Karpas-422 (cell line): ENCODE measurements around the gene ATF5. TPM values are rescaled to one million over a fixed set of nuclear protein-coding genes. Genes with fewer than 3 reads are reported as not detected.
"Not testable (repeated sequence)": the region's sequence is repeated elsewhere in the genome, so short reads cannot be mapped to it uniquely, and the experiment has no call there.

Source experiments
- DNase-seq: peaks from one replicate; pipeline ENCODE4 v3.0.0-alpha.2; 2015
- H2AFZ ChIP-seq: fragments of 200-600 bp; sonication (generic); 2 replicates; pipeline ENCODE4 v1.6.1; 2014; ENCODE audit warnings: antibody characterized with exemption, low read length, mixed read lengths
- H3K27ac ChIP-seq: fragments of 200-600 bp; sonication (generic); 2 replicates; pipeline ENCODE4 v1.5.1; 2014; ENCODE audit warnings: mild to moderate bottlenecking, low read length, moderate library complexity
- H3K27me3 ChIP-seq: fragments of 200-600 bp; sonication (generic); 2 replicates; pipeline ENCODE4 v1.6.1; 2014; ENCODE audit warnings: low read length, mixed read lengths
- H3K36me3 ChIP-seq: fragments of 200-600 bp; sonication (generic); 2 replicates; pipeline ENCODE4 v1.6.1; 2014; ENCODE audit warnings: low read length, mixed read lengths; ENCODE audit not compliant: insufficient read depth
- H3K4me1 ChIP-seq: fragments of 200-600 bp; sonication (generic); 2 replicates; pipeline ENCODE4 v1.6.1; 2014; ENCODE audit warnings: mild to moderate bottlenecking, low read length, mixed read lengths
- H3K4me2 ChIP-seq: fragments of 200-600 bp; sonication (generic); 2 replicates; pipeline ENCODE4 v1.6.1; 2014; ENCODE audit warnings: low read length, low read depth, mild to moderate bottlenecking; ENCODE audit not compliant: poor library complexity, severe bottlenecking
- H3K4me3 ChIP-seq: fragments of 200-600 bp; sonication (generic); 2 replicates; pipeline ENCODE4 v1.5.1; 2014; ENCODE audit warnings: mild to moderate bottlenecking, antibody characterized with exemption, low read length, mixed read lengths
- H3K79me2 ChIP-seq: fragments of 200-600 bp; sonication (generic); 2 replicates; pipeline ENCODE4 v1.6.1; 2014; ENCODE audit warnings: mild to moderate bottlenecking, low read length, mixed read lengths
- H3K9ac ChIP-seq: fragments of 200-600 bp; sonication (generic); 2 replicates; pipeline ENCODE4 v1.6.0; 2014; ENCODE audit warnings: low read length
- H3K9me2 ChIP-seq: fragments of 200-600 bp; sonication (generic), shearing (Covaris generic); replicated peaks from 2 replicates; pipeline ENCODE4 v1.6.0; 2014; ENCODE audit warnings: mild to moderate bottlenecking, low read length, moderate library complexity; ENCODE audit not compliant: insufficient read depth
- H3K9me3 ChIP-seq: fragments of 300-700, 200-600 bp; sonication (generic); 2 replicates; pipeline ENCODE4 v1.6.1; 2014; ENCODE audit warnings: low read length, mixed read lengths
- H4K20me1 ChIP-seq: fragments of 200-600 bp; sonication (generic); 2 replicates; pipeline ENCODE4 v1.6.1; 2014; ENCODE audit warnings: mild to moderate bottlenecking, antibody characterized with exemption, low read length, low read depth; ENCODE audit not compliant: insufficient read depth
- total RNA-seq: library from RNA; depleted of rRNA; stranded (reverse); fragments of >200 nt; shearing (Covaris generic); gene quantifications from 2 replicates; pipeline ENCODE4 v1.2.3, GENCODE V29; 2014; ENCODE audit warnings: low replicate concordance

ATF5 gene
- total RNA-seq, 1 experiment from 2014 or later, result 537 TPM

- not testable (repeated sequence) for H3K36me3 ChIP-seq, H3K27ac ChIP-seq, H3K9me3 ChIP-seq, H4K20me1 ChIP-seq, H3K4me3 ChIP-seq, H3K9me2 ChIP-seq, DNase-seq, H3K4me2 ChIP-seq, H3K4me1 ChIP-seq, H3K79me2 ChIP-seq, H2AFZ ChIP-seq, H3K27me3 ChIP-seq, H3K9ac ChIP-seq
Measured at GRCh38 chr19:49959892-49960291, 30.9 kb downstream of the ATF5 start.

GRCh38 chr19:49960980-49961379, 32.0 kb downstream of the ATF5 start, which contains the start of gene SIGLEC11:
Gene SIGLEC11, minus strand, starts transcription at chr19:49961172. Its CDS starts 91 bp downstream, at chr19:49961081.
- H3K36me3 ChIP-seq, H3K27me3 ChIP-seq, H3K4me2 ChIP-seq, H3K4me3 ChIP-seq, H3K9ac ChIP-seq, H3K9me3 ChIP-seq, H3K27ac ChIP-seq, H3K79me2 ChIP-seq, H2AFZ ChIP-seq, H3K9me2 ChIP-seq, H4K20me1 ChIP-seq, DNase-seq, H3K4me1 ChIP-seq: not testable (repeated sequence)

DNA sequence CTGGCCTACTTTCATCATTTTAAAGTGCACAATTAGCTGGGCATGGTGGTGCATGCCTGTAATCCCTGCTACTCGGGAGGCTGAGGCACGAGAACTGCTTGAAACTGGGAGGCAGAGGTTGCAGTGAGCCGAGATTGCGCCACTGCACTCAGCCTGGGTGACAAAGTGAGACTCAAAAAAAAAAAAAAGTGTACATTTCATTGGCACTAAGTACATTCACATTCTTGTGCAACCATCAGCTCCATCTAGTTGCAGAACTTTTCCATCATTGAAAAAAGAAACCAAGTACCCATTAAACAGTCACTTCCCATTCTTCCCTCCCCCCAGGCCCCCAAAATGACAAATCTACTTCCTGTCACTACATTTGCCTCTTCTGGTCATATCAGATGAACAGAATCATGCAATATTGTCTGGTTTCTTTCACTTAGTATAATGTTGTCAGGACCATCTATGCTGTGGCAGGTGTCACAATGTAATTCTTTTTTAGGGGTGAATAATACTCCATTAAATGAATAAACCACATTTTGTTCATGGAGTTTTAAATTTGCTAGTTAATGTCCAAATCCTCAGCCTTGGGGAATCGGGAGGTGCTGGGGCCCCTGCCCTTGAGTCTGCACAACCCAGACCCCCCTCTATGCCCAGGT, 39.4 kb downstream of the ATF5 start:
- Histone ChIP-seq H4K20me1 (no peaks in the 10 kb centered on the region), H3K79me2 (no peaks in the 10 kb centered on the region), H3K4me2 (no peak overlapping the region), H3K36me3 (no peaks in the 10 kb centered on the region), H3K4me1 (no peaks in the 10 kb centered on the region), H3K9me2 (no peaks in the 10 kb centered on the region), H2AFZ (no peak overlapping the region), H3K27me3 (no peaks in the 10 kb centered on the region), H3K27ac (no peak overlapping the region), H3K9ac (no peak overlapping the region), H3K4me3 (no peak overlapping the region), H3K9me3 (no peaks in the 10 kb centered on the region)
- no peak for DNase-seq

- not testable (repeated sequence) for H3K9ac ChIP-seq, H3K27me3 ChIP-seq, H3K9me3 ChIP-seq, H3K36me3 ChIP-seq, H2AFZ ChIP-seq, H3K27ac ChIP-seq, H3K79me2 ChIP-seq, H3K4me3 ChIP-seq, H3K9me2 ChIP-seq, H3K4me2 ChIP-seq, DNase-seq, H4K20me1 ChIP-seq, H3K4me1 ChIP-seq
Measured at GRCh38 chr19:49969355-49969754, 40.4 kb downstream of the ATF5 start.

GRCh38 chr19:49971991-49972411, 43.0 kb downstream of the ATF5 start:
- H3K9me2 ChIP-seq, result no peaks in the 10 kb centered on the region
- no peaks in the 10 kb centered on the region for H3K9me3 ChIP-seq
- H3K4me2 ChIP-seq, result no peak overlapping the region
- H3K27ac ChIP-seq, result no peak overlapping the region
- no peak overlapping the region for H2AFZ ChIP-seq
- no peaks in the 10 kb centered on the region for H3K27me3 ChIP-seq
- H3K9ac ChIP-seq, result no peak overlapping the region
- H3K4me3 ChIP-seq, result no peak overlapping the region
- no peaks in the 10 kb centered on the region; the same call in 1 of the 2 replicates for H4K20me1 ChIP-seq
- H3K36me3 ChIP-seq, result no peaks in the 10 kb centered on the region
- no peaks in the 10 kb centered on the region for H3K79me2 ChIP-seq
- H3K4me1 ChIP-seq, result no peaks in the 10 kb centered on the region
- no peak for DNase-seq

DNA sequence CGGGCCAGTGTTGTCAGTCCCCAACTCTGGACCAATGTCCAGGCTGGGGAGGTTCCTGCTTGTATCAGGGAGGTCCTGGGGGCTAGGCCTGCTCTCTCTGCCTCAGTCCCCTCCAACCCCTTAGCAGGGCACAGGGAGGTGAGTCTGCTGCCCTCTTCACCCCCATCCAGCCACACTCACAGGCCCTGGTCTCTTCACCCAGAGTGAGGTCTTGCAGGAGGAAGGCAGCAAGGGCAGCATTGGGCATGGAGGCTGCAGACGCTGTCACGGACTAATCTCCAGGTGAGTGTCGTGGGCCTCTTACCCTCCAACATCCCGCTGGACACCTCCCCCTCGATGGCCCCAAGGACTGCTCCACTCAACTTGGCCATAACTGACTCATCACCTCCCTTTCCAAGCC, 43.8 kb downstream of the ATF5 start:
- no peaks in the 10 kb centered on the region for H3K4me1 ChIP-seq
- no peak overlapping the region for H3K4me3 ChIP-seq
- H3K79me2 ChIP-seq, result no peaks in the 10 kb centered on the region
- no peak overlapping the region for H3K27ac ChIP-seq
- DNase-seq, result no peak
- H4K20me1 ChIP-seq, result no peaks in the 10 kb centered on the region; the same call in 1 of the 2 replicates
- H3K9me3 ChIP-seq, result no peaks in the 10 kb centered on the region
- H2AFZ ChIP-seq, result no peak overlapping the region
- H3K9ac ChIP-seq, result no peak overlapping the region
- H3K9me2 ChIP-seq, result no peaks in the 10 kb centered on the region
- no peak overlapping the region for H3K4me2 ChIP-seq
- no peaks in the 10 kb centered on the region for H3K27me3 ChIP-seq
- no peaks in the 10 kb centered on the region for H3K36me3 ChIP-seq

- no peaks in the 10 kb centered on the region for H3K9me3 ChIP-seq
- H3K27me3 ChIP-seq, result no peaks in the 10 kb centered on the region
- H3K4me3 ChIP-seq, result no peak overlapping the region
- no peak overlapping the region for H3K27ac ChIP-seq
- no peaks in the 10 kb centered on the region; the same call in 1 of the 2 replicates for H4K20me1 ChIP-seq
- no peak overlapping the region for H2AFZ ChIP-seq
- DNase-seq, result no peak
- H3K4me2 ChIP-seq, result no peak overlapping the region
- H3K79me2 ChIP-seq, result no peaks in the 10 kb centered on the region
- H3K36me3 ChIP-seq, result no peaks in the 10 kb centered on the region
- no peaks in the 10 kb centered on the region for H3K4me1 ChIP-seq
- H3K9ac ChIP-seq, result no peak overlapping the region
- no peaks in the 10 kb centered on the region for H3K9me2 ChIP-seq
Measured at GRCh38 chr19:49973987-49974386, 45.0 kb downstream of the ATF5 start.

- Histone ChIP-seq H3K9me3 (no peaks in the 10 kb centered on the region), H3K4me1 (no peaks in the 10 kb centered on the region), H2AFZ (no peak overlapping the region), H3K4me3 (no peak overlapping the region), H3K27ac (no peak overlapping the region), H3K9ac (no peak overlapping the region), H3K79me2 (no peaks in the 10 kb centered on the region), H3K36me3 (no peaks in the 10 kb centered on the region), H3K27me3 (no peaks in the 10 kb centered on the region), H3K9me2 (no peaks in the 10 kb centered on the region), H3K4me2 (no peak overlapping the region), H4K20me1 (no peaks in the 10 kb centered on the region; the same call in 1 of the 2 replicates)
- no peak for DNase-seq
Measured at GRCh38 chr19:49975051-49975450, 46.0 kb downstream of the ATF5 start.
